WTC11 (cell line): ENCODE data around the gene EIF3B.

Experiments
- CTCF ChIP-seq: fragments of 200-600 bp; IDR thresholded peaks from 2 replicates; pipeline ENCODE4 v1.8.0; 2022; ENCODE audit warnings: antibody characterized with exemption
- ZNF512 ChIP-seq: sonication (generic); formaldehyde crosslinking; IDR thresholded peaks from 2 replicates; pipeline ENCODE4 v1.8.1; 2022; ENCODE audit warnings: missing genetic modification reagents, borderline replicate concordance

DNA sequence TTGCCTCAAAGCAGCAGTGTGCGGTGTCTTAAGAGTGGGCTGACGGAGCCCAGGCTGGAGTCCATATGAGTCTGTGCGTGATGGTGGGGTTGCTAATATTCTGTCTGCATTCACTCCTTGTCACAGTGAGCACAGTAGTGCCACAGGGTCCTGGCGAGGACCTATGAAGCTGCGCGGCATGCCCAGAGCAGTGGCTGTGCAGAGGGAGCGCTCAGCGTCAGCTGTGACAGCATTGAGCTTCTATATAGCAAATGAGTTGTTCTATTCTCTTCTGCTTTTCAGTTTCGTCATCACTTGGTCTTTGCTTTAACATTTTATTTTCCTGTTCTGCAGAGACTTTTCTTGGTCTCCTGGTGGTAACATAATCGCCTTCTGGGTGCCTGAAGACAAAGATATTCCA, 14.5 kb downstream of the EIF3B start:
- TF ChIP-seq CTCF (no peak), ZNF512 (CRISPR knock-in tag) (no peak)
